WTC11 (cell line): ENCODE data around the gene ARL6. TPM values are rescaled to one million over a fixed set of nuclear protein-coding genes. Genes with fewer than 3 reads are reported as not detected.

Source experiments
- ATAC-seq: fragments of 200-7000 bp; cut with Tn5 transposase; 2 replicates; pipeline ENCODE4 v1.10.0; 2021; ENCODE audit warnings: mild to moderate bottlenecking, moderate library complexity
- CTCF ChIA-PET: fragments of 300-600 bp; sonication (Branson Sonifier 250); formaldehyde crosslinking; loops from one replicate; lab custom pipeline; 2021; ENCODE audit warnings: antibody characterized with exemption; lab: Charles Lee
- POLR2A ChIA-PET: fragments of 350-600 bp; sonication (Branson Sonifier 250); formaldehyde crosslinking; loops from one replicate; lab custom pipeline; 2021; ENCODE audit warnings: antibody characterized with exemption; lab: Charles Lee
- DNase-seq: peaks from one replicate; pipeline ENCODE4 v3.0.0; 2021; ENCODE audit warnings: low spot score
- H3K27ac Mint-ChIP-seq: 2 replicates; pipeline ENCODE4 v1.8.0; 2021; ENCODE audit warnings: mixed read lengths
- H3K27me3 Mint-ChIP-seq: 2 replicates; pipeline ENCODE4 v1.8.0; 2021; ENCODE audit warnings: low read depth, mild to moderate bottlenecking, moderate library complexity, mixed read lengths
- H3K36me3 Mint-ChIP-seq: 2 replicates; pipeline ENCODE4 v1.8.0; 2021; ENCODE audit warnings: mixed read lengths
- H3K4me1 Mint-ChIP-seq: 2 replicates; pipeline ENCODE4 v1.8.0; 2022; ENCODE audit warnings: mixed read lengths
- H3K4me3 Mint-ChIP-seq: 2 replicates; pipeline ENCODE4 v1.8.0; 2021; ENCODE audit warnings: mild to moderate bottlenecking, moderate library complexity, mixed read lengths
- H3K9me3 Mint-ChIP-seq: 2 replicates; pipeline ENCODE4 v1.8.0; 2021; ENCODE audit warnings: mixed read lengths
- AFF4 ChIP-seq: sonication (generic); formaldehyde crosslinking; IDR thresholded peaks from 2 replicates; pipeline ENCODE4 v1.8.1; 2023; ENCODE audit warnings: mild to moderate bottlenecking, missing genetic modification reagents, borderline replicate concordance
- CDX4 ChIP-seq: fragments of 250-450 bp; sonication (Bioruptor Pico); IDR thresholded peaks from 2 replicates; pipeline ENCODE4 v1.9.0; 2021; ENCODE audit warnings: moderate library complexity, mild to moderate bottlenecking, inconsistent platforms, borderline replicate concordance
- CTCF ChIP-seq: fragments of 200-600 bp; IDR thresholded peaks from 2 replicates; pipeline ENCODE4 v1.8.0; 2022; ENCODE audit warnings: antibody characterized with exemption
- E2F4 ChIP-seq: sonication (generic); formaldehyde crosslinking; IDR thresholded peaks from 2 replicates; pipeline ENCODE4 v1.8.1; 2022; ENCODE audit warnings: low read depth, mild to moderate bottlenecking, moderate library complexity, missing genetic modification reagents, borderline replicate concordance
- ETV6 ChIP-seq: sonication (generic); formaldehyde crosslinking; IDR thresholded peaks from 2 replicates; pipeline ENCODE4 v1.8.1; 2022; ENCODE audit warnings: mild to moderate bottlenecking, missing genetic modification reagents
- FOXJ3 ChIP-seq: sonication (generic); formaldehyde crosslinking; IDR thresholded peaks from 2 replicates; pipeline ENCODE4 v1.9.0; 2021; ENCODE audit warnings: missing genetic modification reagents, mild to moderate bottlenecking, borderline replicate concordance
- GABPB1 ChIP-seq: sonication (generic); formaldehyde crosslinking; IDR thresholded peaks from 2 replicates; pipeline ENCODE4 v1.8.1; 2023; ENCODE audit warnings: mild to moderate bottlenecking, missing genetic modification reagents
- GRHL2 ChIP-seq: fragments of 250-450 bp; sonication (Bioruptor Pico); IDR thresholded peaks from 2 replicates; pipeline ENCODE4 v1.8.0; 2022; ENCODE audit warnings: mild to moderate bottlenecking, moderate library complexity; ENCODE audit not compliant: insufficient replicate concordance, severe bottlenecking
- HMGXB4 ChIP-seq: sonication (generic); formaldehyde crosslinking; IDR thresholded peaks from 2 replicates; pipeline ENCODE4 v1.8.1; 2023; ENCODE audit warnings: mild to moderate bottlenecking, moderate library complexity, missing genetic modification reagents
- JAZF1 ChIP-seq: fragments of 250-450 bp; sonication (Bioruptor Pico); IDR thresholded peaks from 2 replicates; pipeline ENCODE4 v1.9.0; 2021; ENCODE audit warnings: moderate library complexity, mild to moderate bottlenecking, inconsistent platforms
- MAX ChIP-seq: sonication (generic); formaldehyde crosslinking; IDR thresholded peaks from 2 replicates; pipeline ENCODE4 v1.8.0; 2022; ENCODE audit warnings: mild to moderate bottlenecking, missing genetic modification reagents
- MYBL2 ChIP-seq: sonication (generic); formaldehyde crosslinking; IDR thresholded peaks from 2 replicates; pipeline ENCODE4 v1.8.1; 2023; ENCODE audit warnings: mild to moderate bottlenecking, moderate library complexity, missing genetic modification reagents
- PRRX2 ChIP-seq: fragments of 250-450 bp; sonication (Bioruptor Pico); IDR thresholded peaks from 2 replicates; pipeline ENCODE4 v1.8.0; 2021; ENCODE audit warnings: mild to moderate bottlenecking
- SP1 ChIP-seq: sonication (generic); formaldehyde crosslinking; conservative IDR thresholded peaks from 2 replicates; pipeline ENCODE4 v1.8.1; 2022; ENCODE audit warnings: missing genetic modification reagents
- ZNF219 ChIP-seq: sonication (generic); formaldehyde crosslinking; IDR thresholded peaks from 2 replicates; pipeline ENCODE4 v1.8.0; 2023; ENCODE audit warnings: missing genetic modification reagents, mild to moderate bottlenecking, borderline replicate concordance
- ZNF416 ChIP-seq: fragments of 250-450 bp; sonication (Bioruptor Pico); IDR thresholded peaks from 2 replicates; pipeline ENCODE4 v1.9.0; 2021; ENCODE audit warnings: mild to moderate bottlenecking, inconsistent platforms
- ZNF425 ChIP-seq: fragments of 250-450 bp; sonication (Bioruptor Pico); conservative IDR thresholded peaks from 2 replicates; pipeline ENCODE4 v1.9.0; 2021; ENCODE audit warnings: mild to moderate bottlenecking
- total RNA-seq: library from RNA; stranded (reverse); gene quantifications from 3 replicates; pipeline ENCODE4 v1.2.3, GENCODE V29; 2021

The ARL6 gene
- total RNA-seq, 1 experiment from 2014 or later = 6.8 TPM

- TF ChIP-seq CTCF = no peak
- no peak for TF ChIP-seq ZNF416
- TF ChIP-seq GABPB1 (CRISPR knock-in tag) = no peak
- TF ChIP-seq E2F4 = no peak
- TF ChIP-seq, all 79 proteins: peak for 0
Observed at GRCh38 chr3:97810779-97811390, 46.3 kb downstream of the ARL6 start (continued).

- Mint-ChIP-seq H3K4me3 (no peak overlapping the region), H3K4me1 (peaks cover 16% of the 10 kb centered on the region), H3K36me3 (no peaks in the 10 kb centered on the region), H3K27ac (no peak overlapping the region), H3K9me3 (no peaks in the 10 kb centered on the region), H3K27me3 (peaks cover 5% of the 10 kb centered on the region)
- ATAC-seq (no peak), DNase-seq (no peak)
- CTCF ChIA-PET = interaction anchor here (0.7 to 1.0 kb wide), 3 partner anchors 51 to 81 kb away, joined by 3 to 6 read pairs (median 5); partner anchors contain the start of gene ARL6
- TF ChIP-seq FOXJ3 = no peak
- TF ChIP-seq ZNF219 = no peak
- no peak for TF ChIP-seq HMGXB4 (CRISPR knock-in tag)
- no peak for TF ChIP-seq MAX
- TF ChIP-seq AFF4 = no peak
- no peak for TF ChIP-seq MYBL2 (CRISPR knock-in tag)
- no peak for TF ChIP-seq PRRX2 (CRISPR knock-in tag)
- no peak for TF ChIP-seq GRHL2 (CRISPR knock-in tag)
- TF ChIP-seq JAZF1 (CRISPR knock-in tag) = no peak
- no peak for TF ChIP-seq SP1 (CRISPR knock-in tag)
- no peak for TF ChIP-seq CDX4 (CRISPR knock-in tag)
- no peak for TF ChIP-seq ZNF425
- TF ChIP-seq ETV6 (CRISPR knock-in tag) = no peak
- POLR2A ChIA-PET = no interaction called here
Observed at GRCh38 chr3:97815149-97815917, 50.8 kb downstream of the ARL6 start.
